ENCODE data around the gene LRRC8D.

DNA sequence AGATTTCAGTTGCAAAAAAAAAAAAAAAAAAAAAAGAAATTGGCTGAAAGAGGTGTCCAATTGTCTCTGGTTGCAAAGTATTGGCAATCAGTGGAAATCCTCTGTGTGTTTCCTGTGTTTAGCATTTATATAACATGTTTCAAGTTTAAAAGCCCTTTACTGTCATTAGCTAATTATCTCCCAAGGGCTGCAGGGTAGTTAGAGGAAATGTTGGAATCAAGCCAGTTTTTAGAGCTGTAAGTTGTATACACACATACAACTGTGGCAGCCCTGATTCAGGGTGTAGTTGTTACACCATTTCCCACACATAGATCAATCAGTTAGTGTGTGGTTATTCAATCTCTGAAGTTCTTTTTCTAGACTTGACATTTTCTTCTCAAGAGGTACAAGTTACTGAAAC is 165.2 kb downstream of the LRRC8D start:
- no peak for TF ChIP-seq POLR2A (IDR thresholded peaks at IDR 0.05; ENCODE audit: low read length)
- no peak for TF ChIP-seq GATA1 (IDR thresholded peaks at IDR 0.05; ENCODE audit: low read depth, low read length)
